ENCODE measurements around the gene RFLNA.

GRCh38 chr12:124340080-124340900, 45.4 kb downstream of the RFLNA start:
- TF ChIP-seq POLR2A (IDR thresholded peaks at IDR 0.05) (no peak), EP300 (IDR thresholded peaks at IDR 0.05) (no peak)
